Neural progenitor cell (in vitro differentiated cells): ENCODE measurements around the gene LIMK1. TPM values are rescaled to one million over a fixed set of nuclear protein-coding genes. Genes with fewer than 3 reads are reported as not detected.

Experiments used
- DNase-seq: peaks from one replicate; pipeline ENCODE4 v3.0.0-alpha.2; 2016; ENCODE audit warnings: low spot score
- H2AFZ ChIP-seq: fragments of 200-600 bp; sonication (generic); replicated peaks from 2 replicates; pipeline ENCODE4 v1.6.1; 2016; ENCODE audit warnings: antibody characterized with exemption
- H3F3A ChIP-seq: fragments of 200-600 bp; sonication (generic); 2 replicates; pipeline ENCODE4 v1.6.1; 2016; ENCODE audit warnings: antibody characterized with exemption, low read depth
- H3K27ac ChIP-seq: fragments of 200-600 bp; sonication (generic); 2 replicates; pipeline ENCODE4 v1.5.1; 2016; ENCODE audit warnings: mild to moderate bottlenecking
- H3K27me3 ChIP-seq: fragments of 200-600 bp; sonication (generic); 2 replicates; pipeline ENCODE4 v1.6.1; 2016; ENCODE audit warnings: mild to moderate bottlenecking, moderate library complexity
- H3K36me3 ChIP-seq: fragments of 200-600 bp; sonication (generic); 2 replicates; pipeline ENCODE4 v1.5.1; 2016
- H3K4me1 ChIP-seq: fragments of 200-600 bp; sonication (generic); 2 replicates; pipeline ENCODE4 v1.6.1; 2016; ENCODE audit warnings: mixed run types
- H3K4me2 ChIP-seq: fragments of 200-600 bp; sonication (generic); 2 replicates; pipeline ENCODE4 v1.6.1; 2016
- H3K4me3 ChIP-seq: fragments of 200-600 bp; sonication (generic); 2 replicates; pipeline ENCODE4 v1.5.1; 2016
- H3K79me2 ChIP-seq: fragments of 200-600 bp; sonication (generic); 2 replicates; pipeline ENCODE4 v1.6.1; 2016; ENCODE audit warnings: low read depth
- H3K9ac ChIP-seq: fragments of 200-600 bp; sonication (generic); 2 replicates; pipeline ENCODE4 v1.6.1; 2016
- H3K9me3 ChIP-seq: fragments of 200-600 bp; sonication (generic); 2 replicates; pipeline ENCODE4 v1.5.1; 2016; ENCODE audit warnings: low read depth
- H4K20me1 ChIP-seq: fragments of 200-600 bp; sonication (generic); 2 replicates; pipeline ENCODE4 v1.6.1; 2016; ENCODE audit warnings: low read depth
- H3K27ac Mint-ChIP-seq: 3 replicates; pipeline ENCODE4 v1.8.0; 2021; ENCODE audit warnings: mixed read lengths
- H3K27me3 Mint-ChIP-seq: 2 replicates; pipeline ENCODE4 v1.8.0; 2022; ENCODE audit warnings: low read depth, mild to moderate bottlenecking, inconsistent platforms, moderate library complexity, mixed read lengths; ENCODE audit not compliant: insufficient read depth
- H3K36me3 Mint-ChIP-seq: 3 replicates; pipeline ENCODE4 v1.8.0; 2021; ENCODE audit warnings: mixed read lengths
- H3K4me1 Mint-ChIP-seq: 3 replicates; pipeline ENCODE4 v1.8.0; 2021; ENCODE audit warnings: mixed read lengths
- H3K4me3 Mint-ChIP-seq: 3 replicates; pipeline ENCODE4 v1.8.0; 2021; ENCODE audit warnings: mild to moderate bottlenecking, moderate library complexity, mixed read lengths
- H3K9me3 Mint-ChIP-seq: 3 replicates; pipeline ENCODE4 v1.8.0; 2020; ENCODE audit warnings: mixed read lengths
- CTCF ChIP-seq: fragments of 200-600 bp; sonication (generic); IDR thresholded peaks from 2 replicates; pipeline ENCODE4 v1.5.1; 2017; ENCODE audit warnings: antibody characterized with exemption, mild to moderate bottlenecking
- EZH2 ChIP-seq: fragments of 200-600 bp; sonication (generic); IDR thresholded peaks from 2 replicates; pipeline ENCODE4 v1.6.1; 2017; ENCODE audit warnings: antibody characterized with exemption, mild to moderate bottlenecking, moderate library complexity
- EZH2phosphoT487 ChIP-seq: fragments of 200-600 bp; sonication (generic); IDR thresholded peaks from 2 replicates; pipeline ENCODE4 v1.6.1; 2017; ENCODE audit warnings: antibody characterized with exemption
- total RNA-seq: library from RNA; depleted of rRNA; stranded (reverse); fragments of >200 nt; gene quantifications from 2 replicates; pipeline ENCODE4 v1.2.3, GENCODE V29; 2015; ENCODE audit warnings: low replicate concordance

LIMK1 gene
- total RNA-seq, 1 donor from 2014 or later = 29.9 TPM

GRCh38 chr7:74126220-74126880, 42.7 kb downstream of the LIMK1 start:
- no peak overlapping the region for H3K4me2 ChIP-seq
- H3F3A ChIP-seq = no peaks in the 10 kb centered on the region
- H3K4me1 ChIP-seq = no peaks in the 10 kb centered on the region
- H3K4me3 ChIP-seq = no peak overlapping the region
- peaks cover 2% of the 10 kb centered on the region for H3K27me3 Mint-ChIP-seq
- H2AFZ ChIP-seq = no peak overlapping the region
- H3K27ac ChIP-seq = no peak overlapping the region
- no peaks in the 10 kb centered on the region for H3K79me2 ChIP-seq
- no peaks in the 10 kb centered on the region for H3K27me3 ChIP-seq
- H3K9ac ChIP-seq = no peak overlapping the region
- H3K9me3 ChIP-seq = no peaks in the 10 kb centered on the region
- H3K36me3 Mint-ChIP-seq = peaks cover 2% of the 10 kb centered on the region
- H3K4me1 Mint-ChIP-seq = no peaks in the 10 kb centered on the region
- H3K9me3 Mint-ChIP-seq = no peaks in the 10 kb centered on the region
- no peak overlapping the region for H3K27ac Mint-ChIP-seq
- H3K36me3 ChIP-seq = no peaks in the 10 kb centered on the region
- TF ChIP-seq EZH2 (no peak), EZH2phosphoT487 (no peak), CTCF (no peak)
- H3K4me3 Mint-ChIP-seq = no peak overlapping the region
- no peaks in the 10 kb centered on the region for H4K20me1 ChIP-seq
- no peak for DNase-seq

GRCh38 chr7:74129887-74130286, 46.3 kb downstream of the LIMK1 start:
- DNase-seq = no peak
- no peak overlapping the region for H3K27ac Mint-ChIP-seq
- no peak overlapping the region for H3K27ac ChIP-seq
- no peak overlapping the region for H3K4me2 ChIP-seq
- no peaks in the 10 kb centered on the region for H3K36me3 ChIP-seq
- no peaks in the 10 kb centered on the region for H3K9me3 ChIP-seq
- peaks cover 6% of the 10 kb centered on the region for H3K27me3 Mint-ChIP-seq
- H3K4me1 Mint-ChIP-seq = no peaks in the 10 kb centered on the region
- no peak overlapping the region for H3K9ac ChIP-seq
- H4K20me1 ChIP-seq = no peaks in the 10 kb centered on the region
- no peaks in the 10 kb centered on the region for H3K9me3 Mint-ChIP-seq
- TF ChIP-seq EZH2 (no peak), CTCF (no peak), EZH2phosphoT487 (no peak)
- no peaks in the 10 kb centered on the region for H3K36me3 Mint-ChIP-seq
- H3K4me1 ChIP-seq = no peaks in the 10 kb centered on the region
- H3K4me3 ChIP-seq = no peak overlapping the region
- no peak overlapping the region for H3K4me3 Mint-ChIP-seq
- H3F3A ChIP-seq = peaks cover 5% of the 10 kb centered on the region
- no peak overlapping the region for H2AFZ ChIP-seq
- H3K79me2 ChIP-seq = no peaks in the 10 kb centered on the region
- no peaks in the 10 kb centered on the region for H3K27me3 ChIP-seq

- Mint-ChIP-seq H3K27ac (no peak overlapping the region), H3K27me3 (peaks cover 4% of the 10 kb centered on the region), H3K36me3 (no peaks in the 10 kb centered on the region), H3K4me1 (no peaks in the 10 kb centered on the region), H3K9me3 (no peaks in the 10 kb centered on the region), H3K4me3 (no peak overlapping the region)
- Histone ChIP-seq H3K4me1 (no peaks in the 10 kb centered on the region), H3F3A (peaks cover 5% of the 10 kb centered on the region), H3K4me3 (no peak overlapping the region), H2AFZ (no peak overlapping the region), H3K4me2 (no peak overlapping the region), H3K27me3 (no peaks in the 10 kb centered on the region), H3K36me3 (no peaks in the 10 kb centered on the region), H3K9ac (no peak overlapping the region), H3K79me2 (no peaks in the 10 kb centered on the region), H3K27ac (no peak overlapping the region), H3K9me3 (no peaks in the 10 kb centered on the region), H4K20me1 (no peaks in the 10 kb centered on the region)
- DNase-seq = no peak
- TF ChIP-seq EZH2phosphoT487 = no peak
- TF ChIP-seq EZH2 = no peak
- TF ChIP-seq CTCF = no peak
These were observed 46.9 kb downstream of the LIMK1 start for GRCh38 chr7:74130518-74130917.
